AG04449 (cell line): ENCODE data around the gene IL20RA.
"Not testable (repeated sequence)": the region's sequence is repeated elsewhere in the genome, so short reads cannot be mapped to it uniquely, and the experiment has no call there.

Experiments
- CTCF ChIA-PET: fragments of 350-600 bp; formaldehyde crosslinking; extraction: SDS; loops from one replicate; lab custom pipeline; 2021; ENCODE audit warnings: antibody characterized with exemption; lab: Yijun Ruan, JAX
- POLR2A ChIA-PET: fragments of 400-600, 350-600 bp; formaldehyde crosslinking; extraction: SDS; loops from one replicate; lab custom pipeline; 2020; ENCODE audit warnings: antibody characterized with exemption, inconsistent platforms; lab: Yijun Ruan, JAX
- DNase-seq: peaks from one replicate; pipeline ENCODE4 v3.0.0-alpha.2; 2010; ENCODE audit warnings: low read depth, low spot score
- H3K4me3 ChIP-seq: 2 replicates; pipeline ENCODE4 v1.5.1; 2011; ENCODE audit warnings: low read depth, mild to moderate bottlenecking, control low read depth, low read length
- CTCF ChIP-seq: IDR thresholded peaks from one replicate; pipeline ENCODE4 v1.5.1; 2011; ENCODE audit warnings: mild to moderate bottlenecking, moderate library complexity, low read length, control low read depth, inconsistent platforms; ENCODE audit not compliant: insufficient read depth; ENCODE audit errors: missing control alignments

The IL20RA gene

DNA sequence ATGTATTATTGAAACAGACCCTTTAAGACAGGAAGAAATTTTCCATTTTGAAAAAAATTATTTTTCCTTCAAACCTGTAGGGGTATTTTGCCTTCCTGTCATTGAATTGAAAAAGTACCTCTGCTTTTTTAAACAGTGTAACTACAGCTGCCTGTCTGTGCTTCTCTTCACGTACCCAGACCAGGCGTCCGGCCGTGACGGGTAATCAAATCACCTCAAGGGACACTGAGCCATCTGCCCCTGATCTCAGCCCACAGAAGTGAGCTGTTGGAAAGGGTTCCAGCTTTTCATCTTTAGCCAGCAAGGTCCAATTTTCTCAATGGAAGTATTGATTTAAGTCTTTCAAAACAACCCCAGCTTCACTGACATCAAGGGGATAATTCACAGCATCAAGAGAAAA, 64.7 kb downstream of the IL20RA start:
- no peak for DNase-seq
- no peak overlapping the region for H3K4me3 ChIP-seq
- POLR2A ChIA-PET = no interaction called here
- TF ChIP-seq CTCF = no peak
- CTCF ChIA-PET = interaction anchor here (1.1 to 1.3 kb wide), 2 partner anchors 10 to 12 kb away, joined by 3 to 6 read pairs; no protein-coding TSS in a partner anchor

DNA sequence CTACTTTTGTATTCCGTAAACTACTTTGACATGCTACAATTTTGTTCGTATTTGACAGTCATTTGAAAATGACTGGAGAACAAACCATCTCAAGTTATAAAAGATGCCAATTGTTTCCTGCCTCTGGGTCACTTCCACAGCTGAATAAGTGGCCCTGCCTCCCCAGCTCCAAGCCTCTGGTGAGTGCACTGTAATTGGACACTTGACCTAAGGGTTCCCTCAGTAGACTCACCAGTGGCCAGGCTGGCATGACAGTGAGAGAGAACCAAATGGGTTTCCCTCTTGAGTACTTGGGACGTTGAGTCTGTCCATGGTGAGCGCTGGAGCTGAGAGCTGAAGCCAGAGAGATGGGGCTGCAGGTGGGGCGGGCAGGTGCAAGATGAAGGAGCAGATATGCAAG, 65.6 kb downstream of the IL20RA start:
- no peak overlapping the region for H3K4me3 ChIP-seq
- POLR2A ChIA-PET = no interaction called here
- TF ChIP-seq CTCF = no peak
- DNase-seq = no peak
- CTCF ChIA-PET = interaction anchor here (1.3 kb wide), 1 partner anchor 9 kb away, joined by 3 read pairs; no protein-coding TSS in a partner anchor

DNA sequence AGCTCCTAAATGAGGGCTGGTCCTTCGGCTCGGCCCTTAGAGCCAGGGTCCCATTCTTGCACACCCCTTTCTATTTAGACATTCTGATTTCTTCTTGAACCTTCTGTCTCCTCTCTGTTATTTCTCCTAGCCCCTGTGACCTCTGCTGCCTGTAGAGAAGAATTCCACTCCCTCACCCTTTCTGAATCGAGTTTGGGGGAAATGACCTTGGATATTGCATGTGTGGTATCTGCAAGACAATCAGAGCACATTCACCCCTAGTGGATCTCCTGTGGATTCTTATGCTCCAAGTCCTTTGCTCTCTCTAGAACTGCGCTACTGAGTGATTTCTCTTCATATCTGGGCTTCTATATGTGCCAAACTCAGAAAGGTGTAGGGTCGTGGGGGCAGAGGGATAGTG, 67.7 kb downstream of the IL20RA start:
- H3K4me3 ChIP-seq = no peak overlapping the region
- ChIA-PET CTCF (no interaction called here), POLR2A (no interaction called here)
- no peak for DNase-seq
- TF ChIP-seq CTCF = no peak

GRCh38 chr6:136975089-136975715, 69.6 kb downstream of the IL20RA start:
- POLR2A ChIA-PET = no interaction called here

DNA sequence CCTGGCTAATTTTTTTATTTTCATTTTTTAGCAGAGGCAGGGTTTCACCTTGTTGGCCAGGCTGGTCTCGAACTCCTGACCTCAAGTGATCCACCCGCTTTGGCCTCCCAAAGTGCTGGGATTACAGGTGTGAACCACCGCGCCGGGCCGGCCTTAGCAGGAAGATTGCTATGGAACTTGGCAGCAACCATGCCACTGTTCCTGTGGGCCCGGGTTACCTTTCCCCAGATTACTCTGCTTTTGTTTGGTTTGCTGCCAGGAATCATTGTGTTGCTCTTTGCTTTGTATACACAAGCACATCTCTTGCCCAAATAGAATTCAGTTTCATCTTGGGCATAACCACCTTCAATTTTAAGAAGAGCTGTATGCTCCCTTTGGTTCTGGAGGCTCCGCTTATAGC, 71.0 kb downstream of the IL20RA start:
- POLR2A ChIA-PET, CTCF ChIA-PET, H3K4me3 ChIP-seq, DNase-seq: not testable (repeated sequence)

More at GRCh38 chr6:136975089-136975715, 69.6 kb downstream of the IL20RA start:
- no peak overlapping the region for H3K4me3 ChIP-seq
- DNase-seq = no peak
- CTCF ChIA-PET = no interaction called here
- no peak for TF ChIP-seq CTCF

GRCh38 chr6:136971609-136972008, 73.2 kb downstream of the IL20RA start:
- H3K4me3 ChIP-seq = no peak overlapping the region
- TF ChIP-seq CTCF = no peak
- DNase-seq = no peak
- ChIA-PET CTCF (interaction anchor here (0.7 to 7.2 kb wide), 3 partner anchors 44 to 328 kb away, joined by 3 to 68 read pairs (median 3); no protein-coding TSS in a partner anchor), POLR2A (no interaction called here)

- TF ChIP-seq CTCF = no peak
- CTCF ChIA-PET = interaction anchor here (1.2 to 7.2 kb wide), 6 partner anchors 9 to 50 kb away, joined by 3 to 68 read pairs (median 6); no protein-coding TSS in a partner anchor
- DNase-seq = no peak
- no peak overlapping the region for H3K4me3 ChIP-seq
- POLR2A ChIA-PET = no interaction called here
Measured at GRCh38 chr6:136969930-136970329, 74.8 kb downstream of the IL20RA start.
